Measurements from ENCODE around the gene ANKS3. TPM values are rescaled to one million over a fixed set of nuclear protein-coding genes. Genes with fewer than 3 reads are reported as not detected.

The ANKS3 gene
- total RNA-seq, 1 donor from 2014 or later = 43.5 TPM

GRCh38 chr16:4685776-4686496 lies 48.1 kb downstream of the ANKS3 start:
- Mint-ChIP-seq H3K4me3 (ENCODE audit: unreplicated experiment) (no peak overlapping the region), H3K36me3 (ENCODE audit: unreplicated experiment) (no peaks in the 10 kb centered on the region), H3K9me3 (ENCODE audit: unreplicated experiment) (peaks cover 6% of the 10 kb centered on the region), H3K27ac (ENCODE audit: unreplicated experiment) (no peak overlapping the region), H3K4me1 (ENCODE audit: low read depth, unreplicated experiment) (peaks cover 2% of the 10 kb centered on the region), H3K27me3 (ENCODE audit: unreplicated experiment) (peaks cover 15% of the 10 kb centered on the region)
- DNase-seq = no peak
- TF ChIP-seq CTCF (IDR thresholded peaks at IDR 0.05; ENCODE audit: partially characterized antibody, unreplicated experiment) = no peak

DNA sequence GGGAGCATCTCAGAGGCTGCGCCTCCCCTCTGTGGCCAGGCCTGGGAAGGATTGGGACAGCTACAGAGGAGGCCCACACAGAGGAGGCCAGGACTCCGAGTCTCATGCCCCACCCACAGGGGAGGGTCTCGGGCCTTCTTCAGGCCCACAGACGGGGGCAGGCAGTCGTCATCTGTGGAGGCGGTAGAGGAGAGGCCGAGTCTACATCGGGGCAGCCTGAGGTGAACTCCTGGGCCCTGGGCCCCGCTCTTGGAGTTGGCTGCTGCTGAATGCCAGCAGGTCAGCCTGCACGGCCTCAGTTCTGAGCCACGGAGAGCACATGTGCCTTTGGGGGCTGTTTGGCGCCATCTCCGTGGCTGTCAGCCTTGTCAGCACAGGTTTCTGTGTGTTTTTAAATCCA lies 48.8 kb downstream of the ANKS3 start:
- no peak overlapping the region for H3K4me3 Mint-ChIP-seq (ENCODE audit: unreplicated experiment)
- peaks cover 6% of the 10 kb centered on the region for H3K9me3 Mint-ChIP-seq (ENCODE audit: unreplicated experiment)
- DNase-seq = no peak
- peaks cover 14% of the 10 kb centered on the region for H3K27me3 Mint-ChIP-seq (ENCODE audit: unreplicated experiment)
- H3K36me3 Mint-ChIP-seq (ENCODE audit: unreplicated experiment) = no peaks in the 10 kb centered on the region
- no peak overlapping the region for H3K27ac Mint-ChIP-seq (ENCODE audit: unreplicated experiment)
- no peak for TF ChIP-seq CTCF (IDR thresholded peaks at IDR 0.05; ENCODE audit: partially characterized antibody, unreplicated experiment)
- no peaks in the 10 kb centered on the region for H3K4me1 Mint-ChIP-seq (ENCODE audit: low read depth, unreplicated experiment)

DNA sequence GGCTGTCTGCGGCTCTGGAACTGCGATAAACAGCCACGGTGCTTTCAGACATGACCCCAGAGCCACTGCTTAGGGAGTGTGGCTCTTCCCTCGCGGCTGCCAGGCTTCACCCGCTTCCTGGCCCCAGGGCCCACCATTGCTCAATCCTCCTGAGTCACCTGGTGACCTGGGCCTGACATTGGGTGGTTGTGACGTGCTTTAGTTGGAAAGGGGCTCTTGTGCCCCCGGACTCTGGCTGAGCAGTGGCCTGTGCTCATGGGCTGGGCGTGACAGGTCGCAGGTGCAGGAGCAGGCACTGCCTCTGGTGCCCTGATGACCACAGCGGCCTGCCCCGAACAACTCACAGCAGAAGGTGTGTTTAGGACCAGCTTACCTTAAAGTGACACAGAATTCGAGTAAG lies 49.3 kb downstream of the ANKS3 start:
- no peak for TF ChIP-seq CTCF (IDR thresholded peaks at IDR 0.05; ENCODE audit: partially characterized antibody, unreplicated experiment)
- Mint-ChIP-seq H3K9me3 (ENCODE audit: unreplicated experiment) (peaks cover 6% of the 10 kb centered on the region), H3K36me3 (ENCODE audit: unreplicated experiment) (no peaks in the 10 kb centered on the region), H3K4me1 (ENCODE audit: low read depth, unreplicated experiment) (no peaks in the 10 kb centered on the region), H3K27ac (ENCODE audit: unreplicated experiment) (no peak overlapping the region), H3K27me3 (ENCODE audit: unreplicated experiment) (peaks cover 14% of the 10 kb centered on the region), H3K4me3 (ENCODE audit: unreplicated experiment) (no peak overlapping the region)
- no peak for DNase-seq

GRCh38 chr16:4684058-4684715 lies 49.9 kb downstream of the ANKS3 start:
- Mint-ChIP-seq H3K36me3 (ENCODE audit: unreplicated experiment) (no peaks in the 10 kb centered on the region), H3K9me3 (ENCODE audit: unreplicated experiment) (peaks cover 6% of the 10 kb centered on the region), H3K27ac (ENCODE audit: unreplicated experiment) (no peak overlapping the region), H3K4me1 (ENCODE audit: low read depth, unreplicated experiment) (no peaks in the 10 kb centered on the region), H3K27me3 (ENCODE audit: unreplicated experiment) (peaks cover 12% of the 10 kb centered on the region), H3K4me3 (ENCODE audit: unreplicated experiment) (no peak overlapping the region)
- TF ChIP-seq CTCF (IDR thresholded peaks at IDR 0.05; ENCODE audit: partially characterized antibody, unreplicated experiment) = no peak
- DNase-seq = no peak
